ENCODE measurements around the gene NUDT3. TPM values are rescaled to one million over a fixed set of nuclear protein-coding genes. Genes with fewer than 3 reads are reported as not detected.

NUDT3 gene
- polyA plus RNA-seq, 1 of the 3 experiments (the other 2 are of a cell fraction): 11.9 TPM

GRCh38 chr6:34342247-34342646, 50.2 kb downstream of the NUDT3 start:
- TF ChIP-seq USF2 (IDR thresholded peaks at IDR 0.05; ENCODE audit: borderline replicate concordance, low read depth, low read length): no peak
- no peak for TF ChIP-seq EZH2phosphoT487 (IDR thresholded peaks at IDR 0.05; ENCODE audit: borderline replicate concordance, low read depth)
- TF ChIP-seq TEAD4 (IDR thresholded peaks at IDR 0.05; ENCODE audit: borderline replicate concordance, insufficient read depth): no peak
- TF ChIP-seq IRF3 (IDR thresholded peaks at IDR 0.05; ENCODE audit: low read depth, low read length): no peak
- TF ChIP-seq NFIC (IDR thresholded peaks at IDR 0.05; ENCODE audit: borderline replicate concordance): no peak
- no peak for TF ChIP-seq REST (IDR thresholded peaks at IDR 0.05; ENCODE audit: low read depth, low read length)
- TF ChIP-seq CTCF (IDR thresholded peaks at IDR 0.05): no peak
- no peak for TF ChIP-seq ELF1 (IDR thresholded peaks at IDR 0.05)
- TF ChIP-seq TAF1 (IDR thresholded peaks at IDR 0.05; ENCODE audit: borderline replicate concordance, low read depth, low read length): no peak
- TF ChIP-seq FOSL2 (IDR thresholded peaks at IDR 0.05; ENCODE audit: borderline replicate concordance, low read depth): no peak
- no peak for TF ChIP-seq FOXJ3 (CRISPR knock-in tag; IDR thresholded peaks at IDR 0.05)
- H4K20me1 ChIP-seq (ENCODE audit: insufficient read depth): peaks cover 40% of the 10 kb centered on the region
- H3F3A ChIP-seq (replicated peaks; ENCODE audit: insufficient read depth): peaks cover 2% of the 10 kb centered on the region
- no peak overlapping the region for H3K27ac ChIP-seq (ENCODE audit: low read depth in 2 of 2, low read length in 1 of 2)
- CTCF ChIA-PET: no interaction called here
- no peak overlapping the region for H2AFZ ChIP-seq (ENCODE audit: low read depth)
- H3K9me3 ChIP-seq: no peaks in the 10 kb centered on the region
- no peak overlapping the region for H3K4me3 ChIP-seq (ENCODE audit: low read depth in 2 of 2, low read length in 1 of 2)
- POLR2A ChIA-PET: no interaction called here
- DNase-seq: no peak
- peaks cover 5 to 16% of the 10 kb centered on the region in 2 experiments for H3K36me3 ChIP-seq (replicated peaks in 1 of 2; ENCODE audit: control insufficient read depth in 1 of 2, insufficient read depth in 2 of 2, low read length in 1 of 2)
- H3K79me2 ChIP-seq (ENCODE audit: insufficient read depth): peaks cover 56% of the 10 kb centered on the region
- H3K4me2 ChIP-seq: no peak overlapping the region
- no peaks in the 10 kb centered on the region for H3K9me2 ChIP-seq
- no peak overlapping the region for H3K9ac ChIP-seq
- H3K27me3 ChIP-seq (ENCODE audit: insufficient read depth): no peaks in the 10 kb centered on the region
- peaks cover 9 to 17% of the 10 kb centered on the region in 2 experiments; a peak in 3 of 4 replicates for H3K4me1 ChIP-seq (ENCODE audit: control insufficient read depth in 1 of 2, insufficient read depth in 2 of 2, low read depth in 1 of 2, low read length in 1 of 2)
